Keratinocyte (primary cell): ENCODE results near the gene ERC1.

Experiments used
- EZH2 ChIP-seq: IDR thresholded peaks from one replicate; pipeline ENCODE4 v1.6.1; 2012; ENCODE audit warnings: inconsistent platforms, mild to moderate bottlenecking, low read length, moderate library complexity
- TF ChIP-seq, protein P1 (sequence below), 3 experiments: IDR thresholded peaks in 1 of 3; conservative IDR thresholded peaks in 1 of 3; optimal IDR thresholded peaks in 1 of 3; 2 replicates in 2 of 3; 3 replicates in 1 of 3; pipeline versions ENCODE3 to v1.5.1; 2011; ENCODE audit warnings: low read length in 3 of 3, mild to moderate bottlenecking in 3 of 3, moderate library complexity in 2 of 3, control low read depth in 1 of 3, inconsistent platforms in 1 of 3; ENCODE audit not compliant: insufficient read depth in 2 of 3; ENCODE audit errors: extremely low read depth in 1 of 3

DNA sequence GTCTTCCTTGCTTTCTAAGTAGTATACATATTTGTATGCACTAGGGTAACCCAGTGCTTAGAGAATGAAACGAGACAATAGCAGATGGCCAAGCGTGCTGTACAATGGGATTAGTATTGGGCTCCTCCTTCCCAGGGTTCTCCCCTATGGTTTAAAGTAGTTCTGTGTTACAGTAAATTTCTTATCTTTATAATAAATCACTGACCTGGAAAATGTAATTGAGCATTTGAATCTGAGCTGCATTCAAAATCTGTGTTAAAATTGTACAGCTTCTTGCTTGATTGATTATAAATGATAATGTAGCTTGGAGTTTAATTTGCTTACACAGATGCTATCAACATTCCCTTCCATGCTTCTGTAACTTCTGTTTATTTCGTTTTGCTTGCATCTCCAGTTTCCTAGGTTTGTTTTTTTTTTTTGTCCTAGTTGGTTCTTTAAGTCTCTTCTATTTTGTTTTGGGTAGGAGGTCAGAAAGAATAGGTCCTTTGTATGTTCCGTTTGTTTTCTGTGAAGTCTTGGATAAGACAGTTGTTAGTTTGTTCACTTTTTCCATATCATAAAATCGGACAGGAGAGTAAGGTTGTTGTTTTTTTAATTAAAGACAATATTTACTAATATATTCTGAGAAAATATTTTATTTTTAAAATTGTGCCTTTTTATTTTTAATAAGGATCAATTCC lies 171.2 kb downstream of the ERC1 start:
- TF ChIP-seq, protein P1, sequence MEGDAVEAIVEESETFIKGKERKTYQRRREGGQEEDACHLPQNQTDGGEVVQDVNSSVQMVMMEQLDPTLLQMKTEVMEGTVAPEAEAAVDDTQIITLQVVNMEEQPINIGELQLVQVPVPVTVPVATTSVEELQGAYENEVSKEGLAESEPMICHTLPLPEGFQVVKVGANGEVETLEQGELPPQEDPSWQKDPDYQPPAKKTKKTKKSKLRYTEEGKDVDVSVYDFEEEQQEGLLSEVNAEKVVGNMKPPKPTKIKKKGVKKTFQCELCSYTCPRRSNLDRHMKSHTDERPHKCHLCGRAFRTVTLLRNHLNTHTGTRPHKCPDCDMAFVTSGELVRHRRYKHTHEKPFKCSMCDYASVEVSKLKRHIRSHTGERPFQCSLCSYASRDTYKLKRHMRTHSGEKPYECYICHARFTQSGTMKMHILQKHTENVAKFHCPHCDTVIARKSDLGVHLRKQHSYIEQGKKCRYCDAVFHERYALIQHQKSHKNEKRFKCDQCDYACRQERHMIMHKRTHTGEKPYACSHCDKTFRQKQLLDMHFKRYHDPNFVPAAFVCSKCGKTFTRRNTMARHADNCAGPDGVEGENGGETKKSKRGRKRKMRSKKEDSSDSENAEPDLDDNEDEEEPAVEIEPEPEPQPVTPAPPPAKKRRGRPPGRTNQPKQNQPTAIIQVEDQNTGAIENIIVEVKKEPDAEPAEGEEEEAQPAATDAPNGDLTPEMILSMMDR (optimal IDR thresholded peaks at IDR 0.05 in 1 of 3, IDR thresholded peaks at IDR 0.05 in 1 of 3, conservative IDR thresholded peaks at IDR 0.05 in 1 of 3; ENCODE audit: extremely low read depth in 1 of 3, insufficient read depth in 2 of 3, low read length in 3 of 3), result no peak
- TF ChIP-seq EZH2, result no peak
